CD4-positive, alpha-beta T cell treated with Interleukin-4 for 4 hours (primary cell): ENCODE results near the gene MYPOP.
"Not testable (repeated sequence)": the region's sequence is repeated elsewhere in the genome, so short reads cannot be mapped to it uniquely, and the experiment has no call there.

ENCODE experiments used
- DNase-seq: peaks from one replicate; pipeline ENCODE4 v3.0.0-alpha.2; 2020

Gene MYPOP

GRCh38 chr19:45905011-45905410 is 2.6 kb upstream of the MYPOP start:
- DNase-seq, result no peak

GRCh38 chr19:45902651-45903625 is 525 bp upstream of the MYPOP start:
- DNase-seq, result peak; percentile 97

GRCh38 chr19:45901432-45901911 is 941 bp downstream of the MYPOP start:
- DNase-seq, result no peak

GRCh38 chr19:45900738-45901431 is 1.5 kb downstream of the MYPOP start:
- no peak for DNase-seq

- DNase-seq, result no peak
Observed at GRCh38 chr19:45899919-45900589, 2.4 kb downstream of the MYPOP start.

- DNase-seq, result no peak
Observed at GRCh38 chr19:45899253-45899652, 3.2 kb downstream of the MYPOP start.

GRCh38 chr19:45897261-45897812 is 5.1 kb downstream of the MYPOP start:
- no peak for DNase-seq

- not testable (repeated sequence) for DNase-seq
Observed at GRCh38 chr19:45895983-45896599, 6.3 kb downstream of the MYPOP start.

GRCh38 chr19:45895519-45895972 is 6.9 kb downstream of the MYPOP start:
- DNase-seq, result no peak

- DNase-seq, result no peak
Observed at GRCh38 chr19:45890877-45891276, 11.5 kb downstream of the MYPOP start.

- no peak for DNase-seq
Observed at GRCh38 chr19:45889210-45889885, 13.1 kb downstream of the MYPOP start.

- DNase-seq, result no peak
Observed at GRCh38 chr19:45887200-45887710, 15.2 kb downstream of the MYPOP start.

- DNase-seq, result peak; percentile 90
Observed at GRCh38 chr19:45886427-45887199, 15.8 kb downstream of the MYPOP start.

GRCh38 chr19:45885556-45886426 is 16.6 kb downstream of the MYPOP start, which contains the start of gene IRF2BP1:
Gene IRF2BP1 (minus strand): TSS chr19:45886141. CDS start chr19:45885774, 367 bp downstream.
- peak; percentile 89 for DNase-seq

GRCh38 chr19:45884682-45885555 is 17.5 kb downstream of the MYPOP start:
- no peak for DNase-seq

GRCh38 chr19:45883881-45884681 is 18.3 kb downstream of the MYPOP start:
- DNase-seq, result no peak

- DNase-seq, result no peak
Observed at GRCh38 chr19:45883586-45883880, 18.9 kb downstream of the MYPOP start.
